DND-41 (cell line): ENCODE data around the gene HNRNPR.
"Not testable (repeated sequence)": the region's sequence is repeated elsewhere in the genome, so short reads cannot be mapped to it uniquely, and the experiment has no call there.

Experiments
- ATAC-seq: fragments of 200-7000 bp; cut with Tn5 transposase; 3 replicates; pipeline ENCODE4 v1.9.1; 2021; ENCODE audit warnings: low read depth; ENCODE audit not compliant: insufficient read depth
- DNase-seq: peaks from one replicate; pipeline ENCODE4 v3.0.0-alpha.2; 2020
- H2AFZ ChIP-seq: 2 replicates; pipeline ENCODE4 v1.6.0; 2012; ENCODE audit warnings: low read depth, low read length
- H3K27ac ChIP-seq: 2 replicates; pipeline ENCODE4 v1.5.1; 2012; ENCODE audit warnings: low read length, inconsistent platforms
- H3K27me3 ChIP-seq: fragments of 200-600 bp; sonication (generic); 2 replicates; pipeline ENCODE4 v1.6.0; 2012; ENCODE audit warnings: low read length, mild to moderate bottlenecking, inconsistent platforms; ENCODE audit not compliant: insufficient read depth, poor library complexity
- H3K36me3 ChIP-seq: 2 replicates; pipeline ENCODE4 v1.5.1; 2012; ENCODE audit warnings: low read length, inconsistent platforms; ENCODE audit not compliant: insufficient read depth
- H3K4me1 ChIP-seq: 2 replicates; pipeline ENCODE4 v1.5.1; 2012; ENCODE audit warnings: mild to moderate bottlenecking, low read length; ENCODE audit not compliant: insufficient read depth
- H3K4me2 ChIP-seq: 2 replicates; pipeline ENCODE4 v1.6.0; 2012; ENCODE audit warnings: mild to moderate bottlenecking, moderate library complexity, low read length, inconsistent platforms; ENCODE audit not compliant: insufficient read depth
- H3K4me3 ChIP-seq, 2 experiments: fragments of 200-600 bp in 1 of 2; shearing (Covaris generic) in 1 of 2; 2 replicates each; pipeline ENCODE4 v1.5.1; 2012 to 2016; ENCODE audit warnings: inconsistent platforms in 2 of 2, low read length in 2 of 2, mild to moderate bottlenecking in 2 of 2, low read depth in 1 of 2, moderate library complexity in 1 of 2
- H3K79me2 ChIP-seq: 2 replicates; pipeline ENCODE4 v1.6.0; 2012; ENCODE audit warnings: low read length, inconsistent platforms; ENCODE audit not compliant: insufficient read depth
- H3K9ac ChIP-seq: 2 replicates; pipeline ENCODE4 v1.6.0; 2012; ENCODE audit warnings: low read depth, mild to moderate bottlenecking, inconsistent platforms, low read length, moderate library complexity
- H3K9me3 ChIP-seq: 2 replicates; pipeline ENCODE4 v1.5.1; 2012; ENCODE audit warnings: low read length, moderate library complexity, mild to moderate bottlenecking, inconsistent platforms; ENCODE audit not compliant: insufficient read depth, severe bottlenecking
- H4K20me1 ChIP-seq: 2 replicates; pipeline ENCODE4 v1.6.0; 2012; ENCODE audit warnings: low read length; ENCODE audit not compliant: insufficient read depth
- EZH2 ChIP-seq: IDR thresholded peaks from 3 replicates; pipeline ENCODE4 v1.6.1; 2012; ENCODE audit warnings: borderline replicate concordance, low read depth, mild to moderate bottlenecking, moderate library complexity, low read length, inconsistent platforms; ENCODE audit not compliant: severe bottlenecking
- TF ChIP-seq, protein P1 (sequence below): IDR thresholded peaks from 2 replicates; pipeline ENCODE4 v1.5.1; 2012; ENCODE audit warnings: borderline replicate concordance, low read length, moderate library complexity, mild to moderate bottlenecking; ENCODE audit not compliant: poor library complexity, severe bottlenecking; ENCODE audit errors: extremely low read depth

HNRNPR gene

GRCh38 chr1:23380719-23381118 lies 36.6 kb upstream of the HNRNPR start:
- ATAC-seq = no peak
- no peak overlapping the region for H3K9ac ChIP-seq
- no peaks in the 10 kb centered on the region for H3K36me3 ChIP-seq
- no peaks in the 10 kb centered on the region for H4K20me1 ChIP-seq
- H2AFZ ChIP-seq = no peak overlapping the region
- H3K27me3 ChIP-seq = peaks cover 7% of the 10 kb centered on the region
- H3K4me2 ChIP-seq = no peak overlapping the region
- TF ChIP-seq, protein P1, sequence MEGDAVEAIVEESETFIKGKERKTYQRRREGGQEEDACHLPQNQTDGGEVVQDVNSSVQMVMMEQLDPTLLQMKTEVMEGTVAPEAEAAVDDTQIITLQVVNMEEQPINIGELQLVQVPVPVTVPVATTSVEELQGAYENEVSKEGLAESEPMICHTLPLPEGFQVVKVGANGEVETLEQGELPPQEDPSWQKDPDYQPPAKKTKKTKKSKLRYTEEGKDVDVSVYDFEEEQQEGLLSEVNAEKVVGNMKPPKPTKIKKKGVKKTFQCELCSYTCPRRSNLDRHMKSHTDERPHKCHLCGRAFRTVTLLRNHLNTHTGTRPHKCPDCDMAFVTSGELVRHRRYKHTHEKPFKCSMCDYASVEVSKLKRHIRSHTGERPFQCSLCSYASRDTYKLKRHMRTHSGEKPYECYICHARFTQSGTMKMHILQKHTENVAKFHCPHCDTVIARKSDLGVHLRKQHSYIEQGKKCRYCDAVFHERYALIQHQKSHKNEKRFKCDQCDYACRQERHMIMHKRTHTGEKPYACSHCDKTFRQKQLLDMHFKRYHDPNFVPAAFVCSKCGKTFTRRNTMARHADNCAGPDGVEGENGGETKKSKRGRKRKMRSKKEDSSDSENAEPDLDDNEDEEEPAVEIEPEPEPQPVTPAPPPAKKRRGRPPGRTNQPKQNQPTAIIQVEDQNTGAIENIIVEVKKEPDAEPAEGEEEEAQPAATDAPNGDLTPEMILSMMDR = no peak
- no peak for TF ChIP-seq EZH2
- H3K27ac ChIP-seq = no peak overlapping the region
- no peak for DNase-seq
- 0 out of 2 replicates have a peak, but pooled peaks cover 4% of the 10 kb centered on the region for H3K4me1 ChIP-seq
- no peaks in the 10 kb centered on the region for H3K9me3 ChIP-seq
- H3K4me3 ChIP-seq = no peak overlapping the region
- H3K79me2 ChIP-seq = no peaks in the 10 kb centered on the region

DNA sequence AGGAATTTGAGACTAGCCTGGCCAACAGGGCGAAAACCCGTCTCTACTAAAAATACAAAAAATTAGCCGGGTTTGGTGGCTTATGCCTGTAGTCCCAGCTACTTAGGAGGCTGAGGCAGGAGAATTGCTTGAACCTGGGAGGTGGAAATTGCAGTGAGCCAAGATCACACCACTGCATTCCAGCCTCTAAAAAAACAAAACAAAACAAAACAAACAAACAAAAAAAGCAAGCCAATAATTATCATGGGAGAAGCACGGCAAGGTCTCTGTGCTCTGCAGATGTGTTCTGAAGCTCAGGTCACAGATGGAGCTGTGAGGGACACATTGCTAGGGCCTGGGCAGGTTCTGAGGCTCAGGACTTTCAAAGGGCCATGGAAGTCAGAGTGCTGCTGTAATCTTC lies 36.2 kb upstream of the HNRNPR start:
- not testable (repeated sequence) for H3K4me1 ChIP-seq, H3K4me3 ChIP-seq, H3K36me3 ChIP-seq, H2AFZ ChIP-seq, H3K27me3 ChIP-seq, ATAC-seq, H3K27ac ChIP-seq, H3K4me2 ChIP-seq, H3K9ac ChIP-seq, H4K20me1 ChIP-seq, H3K9me3 ChIP-seq, DNase-seq, H3K79me2 ChIP-seq

DNA sequence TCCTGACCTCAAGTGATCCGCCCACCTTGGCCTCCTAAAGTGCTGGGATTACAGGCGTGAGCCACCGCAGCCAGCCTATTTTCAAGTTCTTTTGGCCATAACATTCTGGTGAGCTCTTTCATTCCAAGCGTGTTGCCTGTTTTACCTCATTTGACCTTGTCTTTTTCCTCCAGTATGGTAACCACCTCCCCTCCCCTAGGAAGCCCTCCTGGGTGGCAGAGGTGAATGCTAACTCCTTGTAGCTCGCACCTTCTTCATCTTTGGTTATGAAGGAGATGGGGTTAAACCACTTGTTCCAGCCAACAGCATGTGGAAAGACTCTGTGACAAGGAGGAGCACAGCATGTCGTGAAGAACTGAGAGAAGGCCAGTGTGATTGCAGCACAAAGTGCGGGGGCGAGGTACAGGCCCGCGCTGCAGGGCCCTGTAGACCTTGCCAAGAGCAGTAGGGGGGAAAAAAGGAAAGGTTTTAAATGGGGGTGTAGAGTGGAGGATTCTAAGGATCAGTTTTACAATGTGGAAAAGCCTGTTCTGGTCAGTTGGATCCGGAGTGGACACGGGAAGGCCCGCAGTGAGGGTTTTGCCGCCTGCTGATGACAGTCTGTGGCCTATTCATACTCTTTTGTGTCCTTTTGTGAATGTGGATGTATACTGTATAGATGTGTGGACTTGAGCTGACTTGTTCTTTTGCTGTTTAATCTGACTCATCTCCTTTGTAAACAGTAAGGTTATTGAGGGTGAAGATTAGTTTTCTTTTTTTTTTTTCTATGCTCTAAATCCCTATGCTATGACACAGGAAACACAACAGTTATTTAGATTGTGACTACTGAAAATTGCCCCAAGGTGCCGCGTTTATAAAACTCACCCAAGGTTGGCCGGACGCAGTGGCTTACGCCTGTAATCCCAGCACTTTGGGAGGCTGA lies 33.1 kb upstream of the HNRNPR start:
- H3K27me3 ChIP-seq = peaks cover 5% of the 10 kb centered on the region
- DNase-seq = no peak
- no peaks in the 10 kb centered on the region for H3K4me1 ChIP-seq
- no peak overlapping the region for H3K4me2 ChIP-seq
- ATAC-seq = no peak
- no peak overlapping the region for H3K4me3 ChIP-seq
- H2AFZ ChIP-seq = no peak overlapping the region
- no peaks in the 10 kb centered on the region for H4K20me1 ChIP-seq
- TF ChIP-seq, protein P1 = no peak
- TF ChIP-seq EZH2 = no peak
- no peak overlapping the region for H3K27ac ChIP-seq
- H3K36me3 ChIP-seq = no peaks in the 10 kb centered on the region
- H3K9me3 ChIP-seq = no peaks in the 10 kb centered on the region
- no peaks in the 10 kb centered on the region for H3K79me2 ChIP-seq
- H3K9ac ChIP-seq = no peak overlapping the region

DNA sequence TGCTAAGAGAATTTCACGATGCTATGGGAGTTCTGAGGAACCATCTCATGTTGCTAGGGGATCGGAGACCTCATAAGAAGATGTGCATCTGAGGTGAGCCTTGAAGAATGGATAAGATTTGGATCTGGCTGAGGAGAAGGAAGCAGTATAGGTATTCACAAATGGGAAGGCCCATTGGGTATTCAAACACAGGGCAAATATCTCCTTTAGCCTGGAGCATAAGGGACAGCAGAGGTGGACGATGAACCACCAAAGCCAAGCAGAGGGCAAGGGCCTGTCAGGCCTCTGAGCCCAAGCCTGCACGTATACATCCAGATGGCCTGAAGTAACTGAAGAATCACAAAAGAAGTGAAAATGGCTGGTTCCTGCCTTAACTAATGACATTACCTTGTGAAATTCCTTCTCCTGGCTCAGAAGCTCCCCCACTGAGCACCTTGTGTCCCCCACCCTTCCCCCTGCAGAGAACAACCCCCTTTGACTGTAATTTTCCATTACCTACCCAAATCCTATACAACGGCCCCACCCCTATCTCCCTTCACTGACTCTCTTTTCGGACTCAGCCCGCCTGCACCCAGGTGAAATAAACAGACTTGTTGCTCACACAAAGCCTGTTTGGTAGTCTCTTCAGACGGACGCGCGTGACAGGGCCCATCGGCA lies 30.1 kb upstream of the HNRNPR start:
- ATAC-seq, H3K4me2 ChIP-seq, H3K79me2 ChIP-seq, H3K4me3 ChIP-seq, H3K9me3 ChIP-seq, H3K27ac ChIP-seq, H2AFZ ChIP-seq, H3K9ac ChIP-seq, DNase-seq, H4K20me1 ChIP-seq, H3K36me3 ChIP-seq, H3K27me3 ChIP-seq: not testable (repeated sequence)
- H3K4me1 ChIP-seq = peaks cover 18% of the 10 kb centered on the region
